ENCODE measurements around the gene MATN3. TPM values are rescaled to one million over a fixed set of nuclear protein-coding genes. Genes with fewer than 3 reads are reported as not detected.
A peak's percentile ranks its signal among the peaks of the same experiment; 100 is the strongest.

The MATN3 gene
- total RNA-seq, 3 donors from 2014 or later (not counting 1 experiment from before 2014, with no cell fraction given): not detected

DNA sequence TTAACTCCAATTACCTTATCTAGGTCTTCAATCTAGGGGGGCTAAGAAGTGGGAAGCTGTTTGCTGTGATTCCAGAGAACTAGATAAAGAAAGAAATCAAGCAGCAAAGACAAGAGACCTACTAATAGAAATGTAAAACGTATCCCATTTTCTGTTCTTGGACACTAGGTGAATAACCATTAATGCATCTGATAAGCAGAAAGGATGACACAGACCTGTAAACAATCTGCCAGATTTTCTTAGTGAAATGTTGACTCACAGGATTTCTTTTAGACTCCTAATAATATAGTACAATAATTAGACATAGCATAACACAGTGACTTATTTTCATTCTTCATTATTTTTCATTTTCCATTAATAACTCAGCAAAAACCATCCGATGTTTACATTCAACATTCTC lies 23.9 kb downstream of the MATN3 start:
- peaks cover 3% of the 10 kb centered on the region for H3K27me3 ChIP-seq (ENCODE audit: control insufficient read depth, insufficient read depth, low read length)
- TF ChIP-seq, protein P1, sequence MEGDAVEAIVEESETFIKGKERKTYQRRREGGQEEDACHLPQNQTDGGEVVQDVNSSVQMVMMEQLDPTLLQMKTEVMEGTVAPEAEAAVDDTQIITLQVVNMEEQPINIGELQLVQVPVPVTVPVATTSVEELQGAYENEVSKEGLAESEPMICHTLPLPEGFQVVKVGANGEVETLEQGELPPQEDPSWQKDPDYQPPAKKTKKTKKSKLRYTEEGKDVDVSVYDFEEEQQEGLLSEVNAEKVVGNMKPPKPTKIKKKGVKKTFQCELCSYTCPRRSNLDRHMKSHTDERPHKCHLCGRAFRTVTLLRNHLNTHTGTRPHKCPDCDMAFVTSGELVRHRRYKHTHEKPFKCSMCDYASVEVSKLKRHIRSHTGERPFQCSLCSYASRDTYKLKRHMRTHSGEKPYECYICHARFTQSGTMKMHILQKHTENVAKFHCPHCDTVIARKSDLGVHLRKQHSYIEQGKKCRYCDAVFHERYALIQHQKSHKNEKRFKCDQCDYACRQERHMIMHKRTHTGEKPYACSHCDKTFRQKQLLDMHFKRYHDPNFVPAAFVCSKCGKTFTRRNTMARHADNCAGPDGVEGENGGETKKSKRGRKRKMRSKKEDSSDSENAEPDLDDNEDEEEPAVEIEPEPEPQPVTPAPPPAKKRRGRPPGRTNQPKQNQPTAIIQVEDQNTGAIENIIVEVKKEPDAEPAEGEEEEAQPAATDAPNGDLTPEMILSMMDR (IDR thresholded peaks at IDR 0.05): no peak
- no peaks in the 10 kb centered on the region for H3K36me3 ChIP-seq (ENCODE audit: control insufficient read depth, insufficient read depth, low read length)
- H3K4me3 ChIP-seq (ENCODE audit: low read length): no peak overlapping the region
- peaks cover 24 to 36% of the 10 kb centered on the region in 2 donors for H3K4me1 Mint-ChIP-seq
- no peaks in the 10 kb centered on the region for H3K9me3 Mint-ChIP-seq
- 89% methylated on average over 2 of the region's 2 CpGs for WGBS (ENCODE audit: insufficient coverage)
- DNase-seq: no peak
- H3K27ac ChIP-seq (ENCODE audit: low read length): no peak overlapping the region
- H3K36me3 Mint-ChIP-seq: peaks cover 8% of the 10 kb centered on the region
- H3K27ac Mint-ChIP-seq: peak overlapping the region; percentile 88 to 89
- H3K27me3 Mint-ChIP-seq (ENCODE audit: low read depth in 2 of 2): peaks cover 9 to 18% of the 10 kb centered on the region in 2 donors
- peaks cover 13% of the 10 kb centered on the region for H3K4me1 ChIP-seq (ENCODE audit: control insufficient read depth, insufficient read depth, low read length)
- no peaks in the 10 kb centered on the region for H3K9me3 ChIP-seq (ENCODE audit: control insufficient read depth, insufficient read depth, low read length)
- H3K4me3 Mint-ChIP-seq: peak overlapping the region; percentile 95
- no peak for ATAC-seq
- intact Hi-C loops (cut with micrococcal nuclease): no loop called here

DNA sequence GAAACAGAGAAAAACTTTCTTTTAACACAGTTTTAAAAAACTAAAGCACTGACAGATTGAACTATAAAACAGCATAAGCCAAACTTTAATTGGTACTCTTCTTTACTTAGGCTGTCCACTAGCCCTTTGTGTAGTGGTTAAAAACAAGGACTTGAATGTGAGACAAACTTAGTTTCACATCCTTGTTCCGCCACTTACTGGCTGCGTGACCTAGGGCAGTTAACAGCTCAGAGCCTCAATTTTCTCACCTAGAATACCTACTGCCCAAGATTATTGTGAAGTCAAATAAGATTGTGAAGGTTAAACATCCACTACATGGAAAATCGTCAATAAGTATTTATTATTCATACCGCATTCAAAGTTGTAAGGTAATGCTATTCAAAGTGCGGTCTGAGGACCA lies 24.5 kb downstream of the MATN3 start:
- H3K27me3 ChIP-seq (ENCODE audit: control insufficient read depth, insufficient read depth, low read length): peaks cover 3% of the 10 kb centered on the region
- TF ChIP-seq, protein P1 (IDR thresholded peaks at IDR 0.05): no peak
- peak overlapping the region; percentile 95 for H3K4me3 Mint-ChIP-seq
- DNase-seq: no peak
- no peak overlapping the region for H3K27ac ChIP-seq (ENCODE audit: low read length)
- no peak overlapping the region for H3K4me3 ChIP-seq (ENCODE audit: low read length)
- H3K9me3 Mint-ChIP-seq: no peaks in the 10 kb centered on the region
- H3K4me1 Mint-ChIP-seq: peaks cover 27 to 36% of the 10 kb centered on the region in 2 donors
- H3K9me3 ChIP-seq (ENCODE audit: control insufficient read depth, insufficient read depth, low read length): no peaks in the 10 kb centered on the region
- 100% methylated on average over 2 of the region's 5 CpGs for WGBS (ENCODE audit: insufficient coverage)
- no peaks in the 10 kb centered on the region for H3K36me3 ChIP-seq (ENCODE audit: control insufficient read depth, insufficient read depth, low read length)
- intact Hi-C loops (cut with micrococcal nuclease): no loop called here
- H3K27me3 Mint-ChIP-seq (ENCODE audit: low read depth in 2 of 2): peaks cover 9 to 12% of the 10 kb centered on the region in 2 donors
- no peak for ATAC-seq
- H3K36me3 Mint-ChIP-seq: peaks cover 8% of the 10 kb centered on the region
- peak overlapping the region; percentile 88 to 89 for H3K27ac Mint-ChIP-seq
- peaks cover 13% of the 10 kb centered on the region for H3K4me1 ChIP-seq (ENCODE audit: control insufficient read depth, insufficient read depth, low read length)

DNA sequence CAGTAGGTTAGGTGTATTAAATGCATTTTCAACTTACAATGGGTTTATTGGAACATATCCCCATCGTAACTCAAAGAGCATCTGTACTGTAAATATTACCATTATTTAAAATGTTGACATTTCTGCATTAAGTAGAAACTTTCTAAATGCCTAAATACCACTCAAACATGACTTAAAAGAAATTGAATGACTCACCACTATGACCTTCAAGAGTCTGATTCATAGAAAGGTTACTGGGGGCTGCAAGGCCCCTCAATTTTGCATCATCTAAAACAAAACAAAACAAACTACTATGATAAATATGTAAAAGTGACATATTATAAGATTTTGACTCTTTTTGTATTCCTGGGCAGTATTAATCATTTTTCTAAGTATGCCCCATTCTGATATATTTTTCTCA lies 30.2 kb downstream of the MATN3 start:
- H3K27ac Mint-ChIP-seq: no peak overlapping the region
- no peaks in the 10 kb centered on the region for H3K27me3 Mint-ChIP-seq (ENCODE audit: low read depth in 2 of 2)
- no peaks in the 10 kb centered on the region for H3K27me3 ChIP-seq (ENCODE audit: control insufficient read depth, insufficient read depth, low read length)
- H3K9me3 ChIP-seq (ENCODE audit: control insufficient read depth, insufficient read depth, low read length): no peaks in the 10 kb centered on the region
- H3K36me3 ChIP-seq (ENCODE audit: control insufficient read depth, insufficient read depth, low read length): peaks cover 16% of the 10 kb centered on the region
- H3K9me3 Mint-ChIP-seq: no peaks in the 10 kb centered on the region
- no CpG with 5 or more reads among the region's 1 CpG for WGBS (ENCODE audit: insufficient coverage)
- no peak overlapping the region for H3K4me3 Mint-ChIP-seq
- peaks cover 0 to 5% of the 10 kb centered on the region in 2 donors for H3K4me1 Mint-ChIP-seq
- H3K36me3 Mint-ChIP-seq: peaks cover 18% of the 10 kb centered on the region
- TF ChIP-seq, protein P1 (IDR thresholded peaks at IDR 0.05): no peak
- ATAC-seq: no peak
- intact Hi-C loops (cut with micrococcal nuclease): no loop called here
- DNase-seq: no peak
- no peak overlapping the region for H3K4me3 ChIP-seq (ENCODE audit: low read length)
- no peak overlapping the region for H3K27ac ChIP-seq (ENCODE audit: low read length)
- H3K4me1 ChIP-seq (ENCODE audit: control insufficient read depth, insufficient read depth, low read length): no peaks in the 10 kb centered on the region

DNA sequence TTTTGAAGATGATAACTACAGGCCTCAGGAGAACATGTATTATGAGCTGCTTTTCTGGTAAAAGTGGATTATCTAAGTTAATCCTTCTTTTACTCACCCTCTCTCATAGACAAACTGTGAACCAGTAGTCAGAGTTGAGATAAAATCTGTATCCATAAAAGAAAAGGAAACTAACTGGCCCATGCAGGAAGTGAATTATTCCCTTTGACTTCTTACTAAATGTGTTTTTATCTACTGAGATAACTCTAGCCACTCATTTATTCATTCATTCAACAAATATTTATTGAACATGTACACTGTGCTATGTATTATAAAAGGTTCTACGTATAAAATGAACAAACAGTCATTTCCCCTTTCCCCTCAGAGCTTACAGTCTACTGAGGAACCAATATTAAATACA lies 32.5 kb downstream of the MATN3 start:
- H3K4me3 Mint-ChIP-seq: no peak overlapping the region
- H3K4me1 Mint-ChIP-seq: peaks cover 0 to 5% of the 10 kb centered on the region in 2 donors
- WGBS (ENCODE audit: insufficient coverage): no CpG with 5 or more reads among the region's 1 CpG
- H3K9me3 ChIP-seq (ENCODE audit: control insufficient read depth, insufficient read depth, low read length): no peaks in the 10 kb centered on the region
- intact Hi-C loops (cut with micrococcal nuclease): no loop called here
- no peak overlapping the region for H3K27ac ChIP-seq (ENCODE audit: low read length)
- TF ChIP-seq, protein P1 (IDR thresholded peaks at IDR 0.05): no peak
- H3K4me1 ChIP-seq (ENCODE audit: control insufficient read depth, insufficient read depth, low read length): no peaks in the 10 kb centered on the region
- no peaks in the 10 kb centered on the region for H3K9me3 Mint-ChIP-seq
- DNase-seq (no peak), ATAC-seq (no peak)
- peaks cover 23% of the 10 kb centered on the region for H3K36me3 ChIP-seq (ENCODE audit: control insufficient read depth, insufficient read depth, low read length)
- H3K36me3 Mint-ChIP-seq: peaks cover 18% of the 10 kb centered on the region
- no peaks in the 10 kb centered on the region for H3K27me3 Mint-ChIP-seq (ENCODE audit: low read depth in 2 of 2)
- H3K27ac Mint-ChIP-seq: no peak overlapping the region
- H3K4me3 ChIP-seq (ENCODE audit: low read length): no peak overlapping the region
- H3K27me3 ChIP-seq (ENCODE audit: control insufficient read depth, insufficient read depth, low read length): no peaks in the 10 kb centered on the region

Measured in natural killer cell (primary cell).